IMR-90 (cell line): Measurements from ENCODE around the gene HOGA1.

Experiments
- BHLHE40 ChIP-seq: fragments of 150-350 bp; IDR thresholded peaks from 2 replicates; pipeline ENCODE4 v1.6.1; 2016; ENCODE audit warnings: mild to moderate bottlenecking, low read depth, low read length
- CEBPB ChIP-seq: IDR thresholded peaks from 2 replicates; pipeline ENCODE4 v1.6.1; 2012; ENCODE audit warnings: low read depth, low read length, improper control_type of control experiment
- CHD1 ChIP-seq: IDR thresholded peaks from 2 replicates; pipeline ENCODE4 v1.6.1; 2012; ENCODE audit warnings: low read depth, low read length, improper control_type of control experiment
- MXI1 ChIP-seq: IDR thresholded peaks from 2 replicates; pipeline ENCODE4 v1.6.1; 2012; ENCODE audit warnings: low read depth, mild to moderate bottlenecking, low read length, moderate library complexity, borderline replicate concordance
- POLR2A ChIP-seq: IDR thresholded peaks from 2 replicates; pipeline ENCODE4 v1.6.1; 2012; ENCODE audit warnings: mild to moderate bottlenecking, low read depth, low read length
- RAD21 ChIP-seq: IDR thresholded peaks from 2 replicates; pipeline ENCODE4 v1.6.1; 2012; ENCODE audit warnings: low read length, improper control_type of control experiment
- RCOR1 ChIP-seq: IDR thresholded peaks from 2 replicates; pipeline ENCODE4 v1.6.1; 2012; ENCODE audit warnings: mild to moderate bottlenecking, low read length, improper control_type of control experiment; ENCODE audit not compliant: insufficient replicate concordance
- RFX5 ChIP-seq: IDR thresholded peaks from 2 replicates; pipeline ENCODE4 v1.8.0; 2012; ENCODE audit warnings: low read depth, mild to moderate bottlenecking, low read length, moderate library complexity
- SMC3 ChIP-seq: fragments of 150-350 bp; IDR thresholded peaks from 2 replicates; pipeline ENCODE4 v1.6.1; 2016; ENCODE audit warnings: low read depth, mild to moderate bottlenecking, antibody characterized with exemption, low read length, moderate library complexity
- TF ChIP-seq, protein P1 (sequence below): conservative IDR thresholded peaks from 2 replicates; pipeline ENCODE4 v1.5.1; 2012; ENCODE audit warnings: mild to moderate bottlenecking, low read depth, low read length, improper control_type of control experiment

DNA sequence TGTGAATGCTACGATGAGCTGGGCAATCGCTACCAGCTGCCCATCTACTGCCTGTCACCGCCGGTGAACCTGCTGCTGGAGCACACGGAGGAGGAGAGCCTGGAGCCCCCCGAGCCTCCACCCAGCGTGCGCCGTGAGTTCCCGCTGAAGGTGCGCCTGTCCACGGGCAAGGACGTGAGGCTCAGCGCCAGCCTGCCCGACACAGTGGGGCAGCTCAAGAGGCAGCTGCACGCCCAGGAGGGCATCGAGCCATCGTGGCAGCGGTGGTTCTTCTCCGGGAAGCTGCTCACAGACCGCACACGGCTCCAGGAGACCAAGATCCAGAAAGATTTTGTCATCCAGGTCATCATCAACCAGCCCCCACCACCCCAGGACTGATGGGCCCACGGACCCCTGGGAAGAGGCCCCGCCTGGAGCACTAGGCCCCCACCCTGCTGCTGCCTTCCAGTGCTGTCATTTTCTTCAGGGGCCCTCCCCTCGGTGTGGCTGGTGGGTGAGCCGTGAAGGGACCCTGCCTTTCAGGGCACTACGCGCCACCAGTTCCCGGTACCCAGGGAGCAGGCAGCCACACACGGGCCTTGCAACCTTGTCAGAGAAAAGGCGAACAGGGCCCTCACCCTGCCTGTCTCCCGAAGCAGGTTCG is 13.9 kb upstream of the HOGA1 start:
- TF ChIP-seq CHD1: no peak
- no peak for TF ChIP-seq BHLHE40
- TF ChIP-seq POLR2A: no peak
- TF ChIP-seq, protein P1, sequence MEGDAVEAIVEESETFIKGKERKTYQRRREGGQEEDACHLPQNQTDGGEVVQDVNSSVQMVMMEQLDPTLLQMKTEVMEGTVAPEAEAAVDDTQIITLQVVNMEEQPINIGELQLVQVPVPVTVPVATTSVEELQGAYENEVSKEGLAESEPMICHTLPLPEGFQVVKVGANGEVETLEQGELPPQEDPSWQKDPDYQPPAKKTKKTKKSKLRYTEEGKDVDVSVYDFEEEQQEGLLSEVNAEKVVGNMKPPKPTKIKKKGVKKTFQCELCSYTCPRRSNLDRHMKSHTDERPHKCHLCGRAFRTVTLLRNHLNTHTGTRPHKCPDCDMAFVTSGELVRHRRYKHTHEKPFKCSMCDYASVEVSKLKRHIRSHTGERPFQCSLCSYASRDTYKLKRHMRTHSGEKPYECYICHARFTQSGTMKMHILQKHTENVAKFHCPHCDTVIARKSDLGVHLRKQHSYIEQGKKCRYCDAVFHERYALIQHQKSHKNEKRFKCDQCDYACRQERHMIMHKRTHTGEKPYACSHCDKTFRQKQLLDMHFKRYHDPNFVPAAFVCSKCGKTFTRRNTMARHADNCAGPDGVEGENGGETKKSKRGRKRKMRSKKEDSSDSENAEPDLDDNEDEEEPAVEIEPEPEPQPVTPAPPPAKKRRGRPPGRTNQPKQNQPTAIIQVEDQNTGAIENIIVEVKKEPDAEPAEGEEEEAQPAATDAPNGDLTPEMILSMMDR: no peak
- TF ChIP-seq CEBPB: no peak
- no peak for TF ChIP-seq RAD21
- no peak for TF ChIP-seq SMC3
- TF ChIP-seq RCOR1: no peak
- TF ChIP-seq RFX5: no peak
- TF ChIP-seq MXI1: no peak
